ENCODE results near the gene SUSD2. TPM values are rescaled to one million over a fixed set of nuclear protein-coding genes. Genes with fewer than 3 reads are reported as not detected.
A peak's percentile ranks its signal among the peaks of the same experiment; 100 is the strongest.
"Not testable (repeated sequence)": the region's sequence is repeated elsewhere in the genome, so short reads cannot be mapped to it uniquely, and the experiment has no call there.

The SUSD2 gene
- total and polyA plus RNA-seq, 8 donors, result 0.35 to 7.2 (median 2.5) TPM

DNA sequence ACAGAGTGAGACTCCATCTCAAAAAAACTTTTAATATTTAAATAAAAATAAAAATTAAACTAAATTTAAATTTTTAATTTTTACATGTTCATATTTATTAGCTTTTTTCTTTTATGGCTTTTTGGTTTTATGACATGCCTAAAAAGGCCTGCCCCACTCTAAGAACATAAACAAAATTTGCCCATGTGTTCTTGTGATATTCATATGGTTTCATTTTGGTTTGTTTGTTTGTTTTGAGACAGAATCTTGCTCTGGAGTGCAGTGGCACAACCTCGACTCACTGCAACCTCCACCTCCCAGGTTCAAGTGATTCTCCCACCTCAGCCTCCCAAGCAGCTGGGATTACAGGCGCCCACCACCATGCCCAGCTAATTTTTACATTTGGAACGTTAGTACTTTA lies 27.7 kb downstream of the SUSD2 start:
- Histone ChIP-seq H3K4me1 (peaks cover 21 to 34% (median 24%) of the 10 kb centered on the region in 3 donors), H3K4me3 (no peak overlapping the region), H3K36me3 (no peaks in the 10 kb centered on the region), H3K27me3 (no peaks in the 10 kb centered on the region), H3K9me3 (no peaks in the 10 kb centered on the region), H3K27ac (peak overlapping the region in 2 of 4 donors; percentile 75 to 93)
- ATAC-seq, result no peak
- WGBS, 2 donors, result 88 to 90% methylated on average over 3 of the region's 3 CpGs
- intact Hi-C loops (cut with DNase I), result no loop called here
- DNase-seq, result no peak
- TF ChIP-seq, protein P1, sequence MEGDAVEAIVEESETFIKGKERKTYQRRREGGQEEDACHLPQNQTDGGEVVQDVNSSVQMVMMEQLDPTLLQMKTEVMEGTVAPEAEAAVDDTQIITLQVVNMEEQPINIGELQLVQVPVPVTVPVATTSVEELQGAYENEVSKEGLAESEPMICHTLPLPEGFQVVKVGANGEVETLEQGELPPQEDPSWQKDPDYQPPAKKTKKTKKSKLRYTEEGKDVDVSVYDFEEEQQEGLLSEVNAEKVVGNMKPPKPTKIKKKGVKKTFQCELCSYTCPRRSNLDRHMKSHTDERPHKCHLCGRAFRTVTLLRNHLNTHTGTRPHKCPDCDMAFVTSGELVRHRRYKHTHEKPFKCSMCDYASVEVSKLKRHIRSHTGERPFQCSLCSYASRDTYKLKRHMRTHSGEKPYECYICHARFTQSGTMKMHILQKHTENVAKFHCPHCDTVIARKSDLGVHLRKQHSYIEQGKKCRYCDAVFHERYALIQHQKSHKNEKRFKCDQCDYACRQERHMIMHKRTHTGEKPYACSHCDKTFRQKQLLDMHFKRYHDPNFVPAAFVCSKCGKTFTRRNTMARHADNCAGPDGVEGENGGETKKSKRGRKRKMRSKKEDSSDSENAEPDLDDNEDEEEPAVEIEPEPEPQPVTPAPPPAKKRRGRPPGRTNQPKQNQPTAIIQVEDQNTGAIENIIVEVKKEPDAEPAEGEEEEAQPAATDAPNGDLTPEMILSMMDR (IDR thresholded peaks at IDR 0.05), result no peak
- no peak for FAIRE-seq

DNA sequence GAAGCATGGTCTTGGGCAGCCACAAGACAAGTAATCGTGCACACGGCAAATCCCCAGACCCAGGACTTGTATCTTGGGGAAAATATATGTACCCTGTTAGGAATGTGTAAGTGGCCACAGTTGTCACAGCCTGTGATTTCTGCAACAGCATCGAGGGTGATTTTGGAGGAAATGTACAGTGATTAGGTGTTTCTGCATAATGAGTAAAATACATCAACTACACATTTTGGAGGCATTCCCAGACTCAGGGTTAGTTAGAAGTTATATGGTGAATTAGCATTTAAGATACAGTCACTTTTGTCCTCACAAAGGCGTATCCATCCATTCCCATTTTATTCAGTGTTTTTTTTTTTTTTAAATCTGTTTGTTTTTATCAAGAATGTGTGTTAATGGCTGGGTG lies 28.4 kb downstream of the SUSD2 start:
- peaks cover 21 to 34% (median 24%) of the 10 kb centered on the region in 3 donors for H3K4me1 ChIP-seq
- H3K4me3 ChIP-seq, result no peak overlapping the region
- TF ChIP-seq, protein P1 (IDR thresholded peaks at IDR 0.05), result no peak
- no peak overlapping the region for H3K27ac ChIP-seq
- 88 to 91% methylated on average over 4 of the region's 4 CpGs for WGBS, 2 donors
- intact Hi-C loops (cut with DNase I), result no loop called here
- no peak for FAIRE-seq
- no peaks in the 10 kb centered on the region for H3K27me3 ChIP-seq
- no peak for ATAC-seq
- H3K9me3 ChIP-seq, result no peaks in the 10 kb centered on the region
- no peak for DNase-seq
- no peaks in the 10 kb centered on the region for H3K36me3 ChIP-seq

DNA sequence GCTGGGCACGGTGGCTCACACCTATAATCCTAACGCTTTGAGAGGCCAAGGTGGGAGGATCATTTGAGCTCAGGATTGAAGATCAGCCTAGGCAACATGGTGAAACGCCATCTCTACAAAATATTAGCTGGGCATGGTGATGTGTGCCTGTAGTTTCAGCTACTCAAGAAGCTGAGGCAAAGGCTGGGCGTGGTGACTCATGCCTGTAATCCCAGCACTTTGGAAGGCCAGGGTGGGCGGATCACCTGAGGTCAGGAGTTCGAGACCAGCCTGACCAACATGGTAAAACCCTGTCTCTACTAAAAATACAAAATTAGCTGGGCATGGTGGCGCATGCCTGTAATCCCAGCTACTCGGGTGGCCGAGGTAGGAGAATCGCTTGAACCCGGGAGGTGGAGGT lies 29.1 kb downstream of the SUSD2 start:
- H3K36me3 ChIP-seq; DNase-seq; FAIRE-seq; ATAC-seq; H3K27ac ChIP-seq; H3K4me3 ChIP-seq; H3K9me3 ChIP-seq; intact Hi-C loops (cut with DNase I); H3K27me3 ChIP-seq: not testable (repeated sequence)
- WGBS, 2 donors, result 93% methylated on average over 11 of the region's 11 CpGs
- H3K4me1 ChIP-seq, result peaks cover 21 to 33% (median 24%) of the 10 kb centered on the region in 3 donors

DNA sequence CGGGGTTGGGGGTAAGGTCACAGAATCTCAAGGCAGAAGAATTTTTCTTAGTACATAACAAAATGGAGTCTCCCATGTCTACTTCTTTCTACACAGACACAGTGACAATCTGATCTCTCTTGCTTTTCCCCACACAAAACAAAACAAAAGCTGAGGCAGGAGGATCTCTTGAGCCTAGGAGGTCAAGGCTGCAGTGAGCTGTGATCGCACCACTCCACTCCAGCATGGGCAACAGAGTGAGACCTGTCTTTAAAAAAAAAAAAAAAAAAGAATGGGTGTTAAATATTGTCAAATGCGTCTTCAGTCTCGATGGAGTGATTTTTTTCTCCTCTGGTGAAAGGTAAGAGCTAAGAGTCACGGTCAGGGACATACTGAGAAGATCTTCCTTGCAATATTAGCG lies 30.4 kb downstream of the SUSD2 start:
- H3K27me3 ChIP-seq; H3K36me3 ChIP-seq; H3K9me3 ChIP-seq; H3K4me3 ChIP-seq; DNase-seq; FAIRE-seq; H3K27ac ChIP-seq; intact Hi-C loops (cut with DNase I); ATAC-seq: not testable (repeated sequence)
- 80 to 81% methylated on average over 5 of the region's 6 CpGs for WGBS, 2 donors
- H3K4me1 ChIP-seq, result peaks cover 18 to 21% (median 20%) of the 10 kb centered on the region in 3 donors

DNA sequence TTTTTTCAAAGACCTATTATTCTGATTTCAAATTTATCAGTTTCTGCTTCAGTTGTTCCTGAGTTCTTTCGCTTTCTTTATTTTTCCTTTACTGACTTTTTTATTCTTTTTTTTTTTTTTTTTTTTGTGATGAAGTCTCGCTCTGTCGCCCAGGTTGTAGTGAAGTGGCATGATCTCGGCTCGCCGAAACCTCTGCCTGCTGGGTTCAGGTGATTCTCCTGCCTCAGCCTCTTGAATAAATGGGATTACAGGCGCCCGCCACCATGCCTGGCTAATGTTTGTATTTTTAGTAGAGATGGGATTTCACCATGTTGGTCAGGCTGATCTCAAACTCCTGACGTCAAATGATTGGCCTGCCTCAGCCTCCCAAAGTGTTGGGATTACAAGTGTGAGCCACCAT lies 31.8 kb downstream of the SUSD2 start:
- intact Hi-C loops (cut with DNase I); DNase-seq; ATAC-seq; FAIRE-seq; H3K4me3 ChIP-seq; H3K9me3 ChIP-seq; H3K4me1 ChIP-seq; H3K27ac ChIP-seq; H3K27me3 ChIP-seq; H3K36me3 ChIP-seq: not testable (repeated sequence)
- WGBS, 2 donors, result 89 to 95% methylated on average over 9 of the region's 9 CpGs

DNA sequence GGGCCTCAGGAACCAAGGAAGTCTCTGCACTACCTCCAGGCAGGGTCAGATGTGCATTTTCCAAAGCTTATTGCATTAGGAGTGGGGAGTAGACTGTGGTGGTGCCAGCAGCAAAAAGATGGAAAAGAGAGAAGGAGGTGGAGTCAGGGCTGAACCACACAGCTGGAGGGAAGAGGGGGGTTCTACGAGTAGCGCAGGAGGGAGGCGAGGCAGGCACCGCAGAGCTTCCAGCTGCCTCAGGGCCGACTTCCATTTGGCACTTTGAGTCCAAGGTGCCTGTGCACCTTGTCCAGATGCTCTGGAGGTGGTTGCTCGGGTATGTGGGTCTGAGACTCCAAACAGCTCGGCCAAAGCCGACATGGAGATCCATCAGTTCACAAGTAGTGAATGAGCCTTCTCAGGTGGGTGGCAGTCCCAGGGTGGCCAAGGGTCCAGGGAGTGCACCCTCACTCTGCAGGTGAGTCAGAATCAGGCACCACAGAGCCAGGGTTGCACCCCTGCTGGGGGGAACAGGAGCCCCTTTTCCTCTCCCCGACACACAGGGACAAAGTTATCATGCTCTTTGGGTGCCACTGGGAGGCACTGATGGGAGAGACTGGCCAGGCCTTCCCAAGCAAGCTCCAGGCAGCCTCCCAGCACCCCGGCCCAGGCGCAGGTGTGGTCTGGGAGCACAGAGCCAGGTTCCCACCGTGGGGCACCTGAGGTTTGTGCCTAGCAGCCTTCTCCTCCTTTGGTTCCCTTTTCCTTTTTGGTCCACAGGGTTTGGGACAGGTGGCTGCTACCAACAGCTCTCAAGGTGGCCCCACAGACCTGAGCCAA lies 33.4 kb downstream of the SUSD2 start:
- 78 to 85% methylated on average over 12 of the region's 12 CpGs for whole genome bisulfite sequencing, 2 donors
- no peak for FAIRE-seq
- TF ChIP-seq, protein P1 (IDR thresholded peaks at IDR 0.05), result no peak

More for the DNA sequence above, 33.4 kb downstream of the SUSD2 start:
- ATAC-seq (no peak), DNase-seq (no peak)
- Histone ChIP-seq H3K36me3 (no peaks in the 10 kb centered on the region), H3K4me3 (no peak overlapping the region), H3K27me3 (no peaks in the 10 kb centered on the region), H3K4me1 (no peaks in the 10 kb centered on the region), H3K27ac (no peak overlapping the region), H3K9me3 (no peaks in the 10 kb centered on the region)
- intact Hi-C loops (cut with DNase I), result no loop called here
